Heart left ventricle (tissue), 16 donors: ENCODE measurements around the gene PKNOX1. TPM values are rescaled to one million over a fixed set of nuclear protein-coding genes. Genes with fewer than 3 reads are reported as not detected.
A peak's percentile ranks its signal among the peaks of the same experiment; 100 is the strongest.
"Not testable (repeated sequence)": the region's sequence is repeated elsewhere in the genome, so short reads cannot be mapped to it uniquely, and the experiment has no call there.

Source experiments
- ATAC-seq, 4 donors: fragments of 200-7000 bp; cut with Tn5 transposase; one replicate each; pipeline ENCODE4 v1.9.1; 2020 to 2022; ENCODE audit warnings: moderate library complexity in 4 of 4, mild to moderate bottlenecking in 3 of 4, moderate number of reproducible peaks in 1 of 4
- DNase-seq, 5 donors: peaks; one replicate each; pipeline ENCODE4 v3.0.0-alpha.2; 2020
- H3K27ac ChIP-seq, 12 donors: fragments of 200-600 bp; sonication (generic) in 4 of 12; one replicate each; pipeline versions ENCODE4 v1.5.0 to v1.8.0; 2016 to 2022; ENCODE audit warnings: mild to moderate bottlenecking in 2 of 12
- H3K27me3 ChIP-seq, 9 donors: fragments of 200-600 bp; sonication (generic) in 2 of 9; one replicate each; pipeline versions ENCODE4 v1.5.1 to v1.8.0; 2016 to 2022; ENCODE audit warnings: mild to moderate bottlenecking in 3 of 9
- H3K36me3 ChIP-seq, 9 donors: fragments of 200-600 bp; sonication (generic) in 2 of 9; one replicate each; pipeline versions ENCODE4 v1.5.0 to v1.8.0; 2018 to 2022; ENCODE audit warnings: mild to moderate bottlenecking in 2 of 9
- H3K4me1 ChIP-seq, 12 donors: fragments of 200-600 bp; sonication (generic) in 4 of 12; one replicate each; pipeline versions ENCODE4 v1.5.0 to v1.8.0; 2016 to 2022; ENCODE audit warnings: mild to moderate bottlenecking in 3 of 12
- H3K4me3 ChIP-seq, 12 donors: fragments of 200-600 bp; sonication (generic) in 4 of 12; one replicate each; pipeline versions ENCODE4 v1.5.0 to v1.8.0; 2017 to 2022; ENCODE audit warnings: mild to moderate bottlenecking in 9 of 12, moderate library complexity in 4 of 12
- H3K9me3 ChIP-seq, 12 donors: fragments of 200-600 bp; sonication (generic) in 4 of 12; one replicate each; pipeline versions ENCODE4 v1.5.0 to v1.8.0; 2016 to 2022; ENCODE audit warnings: mild to moderate bottlenecking in 1 of 12
- CTCF ChIP-seq, 12 donors: fragments of 200-600 bp; sonication (generic) in 4 of 12; IDR thresholded peaks; one replicate each; pipeline versions ENCODE4 v1.5.0 to v1.8.0; 2018 to 2022; ENCODE audit warnings: antibody characterized with exemption in 12 of 12, mild to moderate bottlenecking in 5 of 12
- POLR2A ChIP-seq, 2 donors: fragments of 450-650 bp; IDR thresholded peaks; one replicate each; pipeline ENCODE4 v1.6.1; 2017; ENCODE audit warnings: antibody characterized with exemption in 2 of 2, mild to moderate bottlenecking in 2 of 2, moderate library complexity in 2 of 2
- WGBS, 4 donors: extraction: QIAGEN DNeasy Blood & Tissue Kit in 2 of 4; methylation state at CpG; one replicate each; pipeline versions ENCODE4 v1.1.5 to v1.1.7; 2013 to 2018; 5-methylcytosine and 5-hydroxymethylcytosine counted together
- intact Hi-C, 10 donors: fragments of 100-400 bp; cut with DNase I; formaldehyde crosslinking; loops; one replicate each; pipeline versions ENCODE4 v1.11.1 to v1.14.2; 2022
- polyA plus RNA-seq, 2 donors: library from polyadenylated mRNA; stranded (reverse); fragments of 200-250 nt; gene quantifications; one replicate each; pipeline ENCODE4 v1.2.3, GENCODE V29; 2013
- total RNA-seq, 9 donors: library from RNA; depleted of rRNA in 2 of 9; stranded (reverse); fragments of >200 nt in 2 of 9; fragmentation: NEBNext Ultra II Directional in 3 of 9; extraction: Animal tissue kit (Norgen Biotek cat#: 25700) in 3 of 9; gene quantifications; one replicate each; pipeline versions ENCODE4 v1.1.0 to v1.2.4, GENCODE V29; 2016 to 2023
- donor health status: ischemic (EF 13 %, LVEDD 7.1; RV severe dilation, severe dysfunction).
- donor health status: healthy with polysubstance abuse.
- donor health status: DM: no; HTN: yes; CAD: no.
- donor health status: DM: no; HTN: no; CAD: no.
- donor health status: ischemic (EF 25% LVEDD 6.9; RV normal size, moderate dysfunction).
- donor health status: ischemic (EF 25% LVEDD 5.7; RV mildly dilated, moderate dysfunction).
- donor health status: healthy.
- donor health status: DM: yes; HTN: yes; CAD: no.
- donor health status: ischemic (EF 35%, LVEDD 5.7; RV mildly dilated, moderate dysfunction).
- donor health status: nonischemic (EF 11% LVEDD 7.7; RV severe dilation, severe dysfunction).
- donor health status: DM: yes; HTN: yes; CAD: no.
- donor health status: PGD.
- donor health status: ischemic (EF 29% LVEDD 5.4; RV normal size, mild dysfunction).
- donor health status: nonischemic (EF 23%, LVEDD 6.1; RV moderate dilation, normal function).

The PKNOX1 gene
- total and polyA plus RNA-seq, 11 donors = 2.4 to 13.6 (median 7.6) TPM

- H3K36me3 ChIP-seq = no peaks in the 10 kb centered on the region
- no peak for DNase-seq
- H3K27me3 ChIP-seq = no peaks in the 10 kb centered on the region
- WGBS, 4 donors = 48 to 65% (median 59%) methylated on average over 2 to 3 of the region's 3 CpGs
- ATAC-seq = no peak
- no peak overlapping the region for H3K4me3 ChIP-seq
- peaks cover 0 to 5% (median 0%) of the 10 kb centered on the region in 12 donors for H3K4me1 ChIP-seq
- TF ChIP-seq CTCF (IDR thresholded peaks at IDR 0.05) (no peak), POLR2A (IDR thresholded peaks at IDR 0.05) (no peak)
- H3K9me3 ChIP-seq = no peaks in the 10 kb centered on the region
- intact Hi-C loops = loop anchor here in 1 of 10 donors (10.0 kb wide), 1 partner anchor 45 kb away; the partner anchor contains the start of gene PKNOX1
- H3K27ac ChIP-seq = no peak overlapping the region
These were observed 44.4 kb upstream of the PKNOX1 start for GRCh38 chr21:42929969-42930368.

- no peaks in the 10 kb centered on the region for H3K9me3 ChIP-seq
- H3K27ac ChIP-seq = no peak overlapping the region
- no peak overlapping the region for H3K4me3 ChIP-seq
- intact Hi-C loops = no loop called here
- 85 to 92% (median 89%) methylated on average over 13 of the region's 13 CpGs for WGBS, 4 donors
- H3K4me1 ChIP-seq = peaks cover 0 to 5% (median 0%) of the 10 kb centered on the region in 12 donors
- no peaks in the 10 kb centered on the region for H3K36me3 ChIP-seq
- TF ChIP-seq POLR2A (IDR thresholded peaks at IDR 0.05) (no peak), CTCF (IDR thresholded peaks at IDR 0.05) (no peak)
- ATAC-seq (no peak), DNase-seq (no peak)
- H3K27me3 ChIP-seq = no peaks in the 10 kb centered on the region
These were observed 42.7 kb upstream of the PKNOX1 start for GRCh38 chr21:42931560-42932235.

GRCh38 chr21:42932378-42933136 is 41.8 kb upstream of the PKNOX1 start:
- intact Hi-C loops, DNase-seq: not testable (repeated sequence)

GRCh38 chr21:42933137-42933970 is 41.0 kb upstream of the PKNOX1 start:
- H3K4me3 ChIP-seq, H3K36me3 ChIP-seq, H3K27me3 ChIP-seq, ATAC-seq, H3K4me1 ChIP-seq, H3K9me3 ChIP-seq, intact Hi-C loops: not testable (repeated sequence)
- peak overlapping the region in 1 of 12 donors; percentile 1 for H3K27ac ChIP-seq
- peak in 1 of 5 donors; percentile 34 for DNase-seq
- 66 to 79% (median 70%) methylated on average over 8 to 9 of the region's 9 CpGs for whole genome bisulfite sequencing, 4 donors

More at GRCh38 chr21:42932378-42933136, 41.8 kb upstream of the PKNOX1 start:
- WGBS, 4 donors = 90 to 96% (median 91%) methylated on average over 16 of the region's 16 CpGs
- H3K9me3 ChIP-seq, H3K27me3 ChIP-seq, H3K4me1 ChIP-seq, H3K27ac ChIP-seq, H3K4me3 ChIP-seq, ATAC-seq, H3K36me3 ChIP-seq: not testable (repeated sequence)

GRCh38 chr21:42933973-42934372 is 40.4 kb upstream of the PKNOX1 start:
- WGBS, 4 donors = 87 to 95% (median 93%) methylated on average over 12 of the region's 12 CpGs
- H3K36me3 ChIP-seq, H3K4me3 ChIP-seq, H3K27ac ChIP-seq, H3K4me1 ChIP-seq, DNase-seq, intact Hi-C loops, H3K9me3 ChIP-seq, ATAC-seq, H3K27me3 ChIP-seq: not testable (repeated sequence)

GRCh38 chr21:42936360-42936759 is 38.0 kb upstream of the PKNOX1 start:
- H3K36me3 ChIP-seq, H3K27me3 ChIP-seq, ATAC-seq, H3K27ac ChIP-seq, intact Hi-C loops, DNase-seq, H3K9me3 ChIP-seq, H3K4me3 ChIP-seq: not testable (repeated sequence)
- peaks cover 0 to 14% (median 2%) of the 10 kb centered on the region in 12 donors for H3K4me1 ChIP-seq
- 69 to 75% (median 72%) methylated on average over 2 to 5 of the region's 5 CpGs for WGBS, 4 donors

GRCh38 chr21:42937034-42937940 is 37.1 kb upstream of the PKNOX1 start:
- 71 to 87% (median 79%) methylated on average over 13 to 16 of the region's 16 CpGs for WGBS, 4 donors
- intact Hi-C loops = not testable (repeated sequence)

More at GRCh38 chr21:42937034-42937940, 37.1 kb upstream of the PKNOX1 start:
- not testable (repeated sequence) for DNase-seq, ATAC-seq, H3K27me3 ChIP-seq, H3K9me3 ChIP-seq, H3K27ac ChIP-seq, H3K36me3 ChIP-seq
- Histone ChIP-seq H3K4me1 (peaks cover 0 to 14% (median 2%) of the 10 kb centered on the region in 12 donors), H3K4me3 (peak overlapping the region in 1 of 12 donors; percentile 10)
